H9 (cell line): ENCODE measurements around the gene IQCK. TPM values are rescaled to one million over a fixed set of nuclear protein-coding genes. Genes with fewer than 3 reads are reported as not detected.

ENCODE experiments used
- DNase-seq: peaks from one replicate; pipeline ENCODE4 v3.0.0-alpha.2; 2017
- H2AFZ ChIP-seq: one replicate; pipeline ENCODE4 v1.6.1; 2013; ENCODE audit warnings: mild to moderate bottlenecking, low read length, control low read depth, moderate library complexity
- H2AK5ac ChIP-seq: 2 replicates; pipeline ENCODE4 v1.6.1; 2013; ENCODE audit warnings: low read length, control low read depth, mixed read lengths; ENCODE audit not compliant: insufficient read length
- H2BK120ac ChIP-seq: one replicate; pipeline ENCODE4 v1.6.1; 2013; ENCODE audit warnings: low read depth, mild to moderate bottlenecking, low read length, control low read depth, inconsistent platforms; ENCODE audit not compliant: poor library complexity, severe bottlenecking
- H2BK12ac ChIP-seq: 2 replicates; pipeline ENCODE4 v1.6.1; 2013; ENCODE audit warnings: low read length, control low read depth, mixed read lengths, low read depth; ENCODE audit not compliant: insufficient read length
- H2BK15ac ChIP-seq: 2 replicates; pipeline ENCODE4 v1.6.1; 2013; ENCODE audit warnings: low read depth, low read length, control low read depth
- H2BK20ac ChIP-seq: one replicate; pipeline ENCODE4 v1.6.1; 2013; ENCODE audit warnings: low read depth, mild to moderate bottlenecking, low read length, control low read depth, inconsistent platforms; ENCODE audit not compliant: poor library complexity, severe bottlenecking
- H2BK5ac ChIP-seq: 2 replicates; pipeline ENCODE4 v1.6.1; 2013; ENCODE audit warnings: low read length, control low read depth, mixed read lengths; ENCODE audit not compliant: insufficient read length
- H3K14ac ChIP-seq: 2 replicates; pipeline ENCODE4 v1.6.1; 2013; ENCODE audit warnings: low read length, control low read depth; ENCODE audit not compliant: insufficient read depth
- H3K18ac ChIP-seq: 2 replicates; pipeline ENCODE4 v1.6.1; 2013; ENCODE audit warnings: low read depth, mild to moderate bottlenecking, mixed read lengths, low read length, control low read depth; ENCODE audit not compliant: insufficient read length
- H3K23ac ChIP-seq: 2 replicates; pipeline ENCODE4 v1.6.1; 2013; ENCODE audit warnings: low read length, control low read depth, mixed read lengths, low read depth; ENCODE audit not compliant: insufficient read length
- H3K23me2 ChIP-seq: 2 replicates; pipeline ENCODE4 v1.6.1; 2013; ENCODE audit warnings: low read depth, mild to moderate bottlenecking, mixed read lengths, low read length, control low read depth; ENCODE audit not compliant: insufficient read length, poor library complexity, severe bottlenecking
- H3K27ac ChIP-seq: 2 replicates; pipeline ENCODE4 v1.5.1; 2013; ENCODE audit warnings: low read length, control low read depth, mixed read lengths, low read depth; ENCODE audit not compliant: insufficient read length
- H3K27me3 ChIP-seq: 2 replicates; pipeline ENCODE4 v1.6.1; 2013; ENCODE audit warnings: low read length, control low read depth, inconsistent platforms; ENCODE audit not compliant: insufficient read depth
- H3K4ac ChIP-seq: 2 replicates; pipeline ENCODE4 v1.6.1; 2013; ENCODE audit warnings: low read depth, mild to moderate bottlenecking, control low read depth, inconsistent platforms, low read length, moderate library complexity
- H3K4me1 ChIP-seq: 2 replicates; pipeline ENCODE4 v1.6.1; 2013; ENCODE audit warnings: low read length, control low read depth, inconsistent platforms; ENCODE audit not compliant: insufficient read depth
- H3K4me2 ChIP-seq: 2 replicates; pipeline ENCODE4 v1.6.1; 2013; ENCODE audit warnings: low read length, control low read depth, mixed read lengths; ENCODE audit not compliant: insufficient read length, insufficient read depth
- H3K56ac ChIP-seq: 2 replicates; pipeline ENCODE4 v1.6.1; 2013; ENCODE audit warnings: low read depth, mild to moderate bottlenecking, mixed read lengths, low read length, control low read depth; ENCODE audit not compliant: insufficient read length
- H3K79me1 ChIP-seq: 2 replicates; pipeline ENCODE4 v1.6.1; 2013; ENCODE audit warnings: low read depth, mild to moderate bottlenecking, moderate library complexity, low read length, control low read depth, inconsistent platforms; ENCODE audit not compliant: insufficient read depth, poor library complexity, severe bottlenecking
- H3K79me2 ChIP-seq: 2 replicates; pipeline ENCODE4 v1.6.1; 2013; ENCODE audit warnings: low read length, control low read depth, inconsistent platforms; ENCODE audit not compliant: insufficient read depth
- H3K9ac ChIP-seq: 2 replicates; pipeline ENCODE4 v1.6.1; 2013; ENCODE audit warnings: low read length, control low read depth, mixed read lengths; ENCODE audit not compliant: insufficient read length; ENCODE audit errors: extremely low read depth
- H3K9me3 ChIP-seq: one replicate; pipeline ENCODE4 v1.6.1; 2013; ENCODE audit warnings: low read depth, low read length, inconsistent platforms; ENCODE audit not compliant: control insufficient read depth
- H3T11ph ChIP-seq: one replicate; pipeline ENCODE4 v1.6.1; 2013; ENCODE audit warnings: mild to moderate bottlenecking, low read length, control low read depth, inconsistent platforms
- H4K20me1 ChIP-seq: one replicate; pipeline ENCODE4 v1.6.1; 2013; ENCODE audit not compliant: control insufficient read depth, insufficient read length, insufficient read depth
- H4K5ac ChIP-seq: 2 replicates; pipeline ENCODE4 v1.6.1; 2013; ENCODE audit warnings: low read depth, mild to moderate bottlenecking, mixed read lengths, low read length, control low read depth; ENCODE audit not compliant: insufficient read length
- H4K8ac ChIP-seq: replicated peaks from 2 replicates; pipeline ENCODE4 v1.6.1; 2013; ENCODE audit warnings: low read length, control low read depth, mixed read lengths, low read depth; ENCODE audit not compliant: insufficient read length
- H4K91ac ChIP-seq: 2 replicates; pipeline ENCODE4 v1.6.1; 2013; ENCODE audit warnings: low read depth, mild to moderate bottlenecking, moderate library complexity, mixed read lengths, low read length, control low read depth; ENCODE audit not compliant: insufficient read length
- H3K27ac Mint-ChIP-seq, 3 experiments: 2 replicates in 2 of 3; 3 replicates in 1 of 3; pipeline ENCODE4 v1.8.0; 2020 to 2021; ENCODE audit warnings: mixed read lengths in 3 of 3, mild to moderate bottlenecking in 1 of 3, moderate library complexity in 1 of 3
- H3K27me3 Mint-ChIP-seq: 2 replicates; pipeline ENCODE4 v1.8.0; 2021; ENCODE audit warnings: low read depth, mild to moderate bottlenecking, moderate library complexity, mixed read lengths
- H3K36me3 Mint-ChIP-seq, 3 experiments: 2 replicates in 2 of 3; 3 replicates in 1 of 3; pipeline ENCODE4 v1.8.0; 2020 to 2021; ENCODE audit warnings: low read depth in 3 of 3, mixed read lengths in 3 of 3; ENCODE audit not compliant: insufficient read depth in 1 of 3
- H3K4me1 Mint-ChIP-seq, 2 experiments: 2 replicates each; pipeline ENCODE4 v1.8.0; 2020; ENCODE audit warnings: mixed read lengths in 2 of 2
- H3K4me3 Mint-ChIP-seq, 2 experiments: 2 replicates in 1 of 2; 3 replicates in 1 of 2; pipeline ENCODE4 v1.8.0; 2020 to 2021; ENCODE audit warnings: mild to moderate bottlenecking in 2 of 2, mixed read lengths in 2 of 2, moderate library complexity in 1 of 2
- H3K9me3 Mint-ChIP-seq, 2 experiments: 2 replicates in 1 of 2; 3 replicates in 1 of 2; pipeline ENCODE4 v1.8.0; 2020; ENCODE audit warnings: mild to moderate bottlenecking in 2 of 2, mixed read lengths in 2 of 2, moderate library complexity in 1 of 2
- CTCF ChIP-seq: fragments of 200-600 bp; sonication (generic); conservative IDR thresholded peaks from 3 replicates; pipeline ENCODE4 v1.8.0; 2021; ENCODE audit warnings: antibody characterized with exemption, mild to moderate bottlenecking
- WGBS: extraction: QIAGEN DNeasy Blood & Tissue Kit; methylation state at CpG from one replicate; pipeline ENCODE4 v1.1.7; 2013; ENCODE audit warnings: missing lambda C conversion rate, low lambda C conversion rate, mixed read lengths; ENCODE audit not compliant: insufficient read length; ENCODE audit errors: extremely low coverage; 5-methylcytosine and 5-hydroxymethylcytosine counted together
- total RNA-seq: library from RNA; stranded (reverse); gene quantifications from 2 replicates; pipeline ENCODE4 v1.2.1, GENCODE V29; 2021

Gene IQCK
- total RNA-seq, 1 experiment from 2014 or later, result 9.0 TPM

DNA sequence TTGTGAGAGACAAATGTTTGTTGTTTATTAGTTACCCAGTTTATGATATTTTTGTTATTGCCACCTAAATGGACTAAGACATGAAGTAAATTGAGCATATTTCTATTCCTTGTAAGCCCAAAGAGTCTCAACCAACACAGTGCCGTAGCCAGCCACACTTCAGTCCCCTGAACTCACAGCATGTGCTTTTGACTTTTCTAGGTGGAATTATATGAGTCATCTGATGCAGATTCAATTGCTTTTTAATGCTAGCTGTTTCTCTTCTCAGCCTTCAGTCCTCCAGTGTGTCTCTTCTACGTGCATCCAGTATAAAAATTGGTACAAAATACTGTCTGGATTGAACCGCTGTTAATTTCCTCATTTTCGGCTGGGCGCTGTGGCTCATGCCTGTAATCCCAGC, 39.0 kb downstream of the IQCK start:
- WGBS, result no CpG with 5 or more reads among the region's 5 CpGs
- Histone ChIP-seq H3K23me2 (no peaks in the 10 kb centered on the region), H3T11ph (no peak overlapping the region), H3K79me1 (no peaks in the 10 kb centered on the region), H2BK15ac (no peak overlapping the region), H3K18ac (no peak overlapping the region), H3K23ac (no peak overlapping the region), H3K4me2 (no peak overlapping the region), H3K4me1 (no peaks in the 10 kb centered on the region), H3K4ac (no peak overlapping the region), H3K14ac (no peak overlapping the region), H2BK20ac (no peak overlapping the region), H3K79me2 (no peaks in the 10 kb centered on the region), H3K27ac (no peak overlapping the region), H2BK120ac (no peak overlapping the region), H2BK5ac (no peak overlapping the region), H3K9ac (no peak overlapping the region), H4K20me1 (no peaks in the 10 kb centered on the region), H2AFZ (no peak overlapping the region), H2BK12ac (no peak overlapping the region), H3K9me3 (no peaks in the 10 kb centered on the region), H2AK5ac (no peak overlapping the region), H4K8ac (no peak overlapping the region), H3K27me3 (no peaks in the 10 kb centered on the region), H3K56ac (no peak overlapping the region), H4K91ac (no peak overlapping the region), H4K5ac (no peak overlapping the region)
- Mint-ChIP-seq H3K27me3 (no peaks in the 10 kb centered on the region), H3K4me1 (peaks cover 5 to 9% of the 10 kb centered on the region in 2 experiments; a peak in 3 of 4 replicates), H3K4me3 (no peak overlapping the region), H3K36me3 (no peaks in the 10 kb centered on the region), H3K27ac (no peak overlapping the region; a peak in 1 of 7 replicates), H3K9me3 (no peaks in the 10 kb centered on the region)
- TF ChIP-seq CTCF, result no peak
- no peak for DNase-seq
